Measurements from ENCODE around the gene CBLC. TPM values are rescaled to one million over a fixed set of nuclear protein-coding genes. Genes with fewer than 3 reads are reported as not detected.

CBLC gene
- total RNA-seq, 1 experiment from 2014 or later: 54.3 TPM

- no peak for TF ChIP-seq CTCF (IDR thresholded peaks at IDR 0.05; ENCODE audit: unreplicated experiment)
- H3K9me3 Mint-ChIP-seq (ENCODE audit: low read depth, unreplicated experiment): no peaks in the 10 kb centered on the region
- no peaks in the 10 kb centered on the region for H3K27me3 Mint-ChIP-seq (ENCODE audit: unreplicated experiment)
- peak; percentile 99 for DNase-seq
- intact Hi-C loops (cut with micrococcal nuclease; ENCODE audit: unreplicated experiment): no loop called here
- H3K4me3 Mint-ChIP-seq (ENCODE audit: low read depth, unreplicated experiment): peak overlapping the region; percentile 72
- CTCF ChIA-PET: interaction anchor here (0.6 kb wide), 1 partner anchor 35 kb away, joined by 5 read pairs; no protein-coding TSS in a partner anchor
- peaks cover 70% of the 10 kb centered on the region for H3K36me3 Mint-ChIP-seq (ENCODE audit: insufficient read depth, unreplicated experiment)
- no TSS peak for BruUV-seq (replicated peaks)
- H3K27ac Mint-ChIP-seq (ENCODE audit: unreplicated experiment): peak overlapping the region; percentile 81
- H3K4me1 Mint-ChIP-seq (ENCODE audit: low read depth, unreplicated experiment): peaks cover 68% of the 10 kb centered on the region
These were observed 30.5 kb upstream of the CBLC start for GRCh38 chr19:44746946-44747738.

- no peak for TF ChIP-seq CTCF (IDR thresholded peaks at IDR 0.05; ENCODE audit: unreplicated experiment)
- H3K9me3 Mint-ChIP-seq (ENCODE audit: low read depth, unreplicated experiment): no peaks in the 10 kb centered on the region
- peak overlapping the region; percentile 81 for H3K27ac Mint-ChIP-seq (ENCODE audit: unreplicated experiment)
- H3K27me3 Mint-ChIP-seq (ENCODE audit: unreplicated experiment): no peaks in the 10 kb centered on the region
- H3K4me1 Mint-ChIP-seq (ENCODE audit: low read depth, unreplicated experiment): peaks cover 68% of the 10 kb centered on the region
- H3K4me3 Mint-ChIP-seq (ENCODE audit: low read depth, unreplicated experiment): peak overlapping the region; percentile 72
- intact Hi-C loops (cut with micrococcal nuclease; ENCODE audit: unreplicated experiment): no loop called here
- BruUV-seq (replicated peaks): TSS peak; percentile 76
- CTCF ChIA-PET: no interaction called here
- DNase-seq: peak; percentile 66
- H3K36me3 Mint-ChIP-seq (ENCODE audit: insufficient read depth, unreplicated experiment): peaks cover 70% of the 10 kb centered on the region
These were observed 29.8 kb upstream of the CBLC start for GRCh38 chr19:44747739-44748425.

- H3K36me3 Mint-ChIP-seq (ENCODE audit: insufficient read depth, unreplicated experiment): peaks cover 75% of the 10 kb centered on the region
- H3K27me3 Mint-ChIP-seq (ENCODE audit: unreplicated experiment): no peaks in the 10 kb centered on the region
- TF ChIP-seq CTCF (IDR thresholded peaks at IDR 0.05; ENCODE audit: unreplicated experiment): no peak
- H3K27ac Mint-ChIP-seq (ENCODE audit: unreplicated experiment): peak within 1 kb of the TSS; percentile 81
- peak within 1 kb of the TSS; percentile 72 for H3K4me3 Mint-ChIP-seq (ENCODE audit: low read depth, unreplicated experiment)
- no TSS peak for BruUV-seq (replicated peaks)
- H3K9me3 Mint-ChIP-seq (ENCODE audit: low read depth, unreplicated experiment): no peaks in the 10 kb centered on the region
- peaks cover 71% of the 10 kb centered on the region for H3K4me1 Mint-ChIP-seq (ENCODE audit: low read depth, unreplicated experiment)
- DNase-seq: peak; percentile 88
- CTCF ChIA-PET: interaction anchor here (0.6 to 0.7 kb wide), 4 partner anchors 22 to 963 kb away, joined by 3 to 7 read pairs (median 4); no protein-coding TSS in a partner anchor
- intact Hi-C loops (cut with micrococcal nuclease; ENCODE audit: unreplicated experiment): no loop called here
These were observed 29.1 kb upstream of the CBLC start, which contains the start of gene BCL3 for GRCh38 chr19:44748426-44749254. Gene BCL3 (plus strand): TSS chr19:44748708. CDS start chr19:44748791, 83 bp downstream.

- H3K27me3 Mint-ChIP-seq (ENCODE audit: unreplicated experiment): no peaks in the 10 kb centered on the region
- H3K4me1 Mint-ChIP-seq (ENCODE audit: low read depth, unreplicated experiment): peaks cover 74% of the 10 kb centered on the region
These were observed 28.4 kb upstream of the CBLC start for GRCh38 chr19:44749292-44749691.

More at GRCh38 chr19:44749292-44749691, 28.4 kb upstream of the CBLC start:
- H3K9me3 Mint-ChIP-seq (ENCODE audit: low read depth, unreplicated experiment): no peaks in the 10 kb centered on the region
- BruUV-seq (replicated peaks): TSS peak; percentile 49
- peak overlapping the region; percentile 74 for H3K27ac Mint-ChIP-seq (ENCODE audit: unreplicated experiment)
- CTCF ChIA-PET: interaction anchor here (0.6 to 0.7 kb wide), 4 partner anchors 21 to 964 kb away, joined by 3 to 7 read pairs (median 4); no protein-coding TSS in a partner anchor
- H3K36me3 Mint-ChIP-seq (ENCODE audit: insufficient read depth, unreplicated experiment): peaks cover 82% of the 10 kb centered on the region
- no peak for DNase-seq
- intact Hi-C loops (cut with micrococcal nuclease; ENCODE audit: unreplicated experiment): no loop called here
- H3K4me3 Mint-ChIP-seq (ENCODE audit: low read depth, unreplicated experiment): peak overlapping the region; percentile 72
- TF ChIP-seq CTCF (IDR thresholded peaks at IDR 0.05; ENCODE audit: unreplicated experiment): no peak

Data from Calu3 (cell line).